Endodermal cell (in vitro differentiated cells): Measurements from ENCODE around the gene SNPH. TPM values are rescaled to one million over a fixed set of nuclear protein-coding genes. Genes with fewer than 3 reads are reported as not detected.
A peak's percentile ranks its signal among the peaks of the same experiment; 100 is the strongest.

ENCODE experiments used
- DNase-seq: peaks from one replicate; pipeline ENCODE4 v3.0.0-alpha.2; 2017
- H3K27ac ChIP-seq: 2 replicates; pipeline ENCODE4 v1.5.1; 2013; ENCODE audit warnings: mild to moderate bottlenecking, low read depth, low read length, moderate library complexity
- H3K27me3 ChIP-seq: 2 replicates; pipeline ENCODE4 v1.6.1; 2013; ENCODE audit warnings: mild to moderate bottlenecking, low read length, moderate library complexity; ENCODE audit not compliant: insufficient read depth, control insufficient read depth, poor library complexity, severe bottlenecking
- H3K36me3 ChIP-seq: 2 replicates; pipeline ENCODE4 v1.7.0; 2013; ENCODE audit warnings: mild to moderate bottlenecking, low read length, moderate library complexity; ENCODE audit not compliant: control insufficient read depth, insufficient read depth
- H3K4me1 ChIP-seq: one replicate; pipeline ENCODE4 v1.7.0; 2013; ENCODE audit warnings: low read length; ENCODE audit not compliant: control insufficient read depth, insufficient read depth
- H3K4me3 ChIP-seq: 2 replicates; pipeline ENCODE4 v1.5.1; 2013; ENCODE audit warnings: mild to moderate bottlenecking, low read length, moderate library complexity
- H3K9ac ChIP-seq: 2 replicates; pipeline ENCODE4 v1.6.1; 2013; ENCODE audit warnings: mild to moderate bottlenecking, low read length, moderate library complexity; ENCODE audit not compliant: poor library complexity, severe bottlenecking; ENCODE audit errors: extremely low read depth
- H3K9me3 ChIP-seq: 2 replicates; pipeline ENCODE4 v1.6.1; 2013; ENCODE audit warnings: mild to moderate bottlenecking, low read length, moderate library complexity; ENCODE audit not compliant: control insufficient read depth
- H3K27ac Mint-ChIP-seq: 2 replicates; pipeline ENCODE4 v1.8.0; 2020; ENCODE audit warnings: mixed read lengths
- H3K27me3 Mint-ChIP-seq: 2 replicates; pipeline ENCODE4 v1.8.0; 2021; ENCODE audit warnings: mild to moderate bottlenecking, mixed read lengths; ENCODE audit not compliant: insufficient read depth
- H3K36me3 Mint-ChIP-seq: 2 replicates; pipeline ENCODE4 v1.8.0; 2020; ENCODE audit warnings: low read depth, mixed read lengths
- H3K4me1 Mint-ChIP-seq: 2 replicates; pipeline ENCODE4 v1.8.0; 2020; ENCODE audit warnings: mixed read lengths
- H3K4me3 Mint-ChIP-seq: 2 replicates; pipeline ENCODE4 v1.8.0; 2020; ENCODE audit warnings: mild to moderate bottlenecking, moderate library complexity, mixed read lengths
- H3K9me3 Mint-ChIP-seq: 2 replicates; pipeline ENCODE4 v1.8.0; 2020; ENCODE audit warnings: mild to moderate bottlenecking, mixed read lengths
- WGBS, 2 experiments: methylation state at CpG; one replicate each; pipeline versions ENCODE4 v1.1.5 to v1.1.7; 2013; ENCODE audit warnings: missing lambda C conversion rate in 2 of 2, mixed read lengths in 1 of 2; ENCODE audit not compliant: insufficient coverage in 1 of 2, insufficient read length in 1 of 2; 5-methylcytosine and 5-hydroxymethylcytosine counted together
- total RNA-seq, 2 donors: library from RNA; stranded (reverse); fragmentation: NEBNext Ultra II Directional in 1 of 2; extraction: Animal tissue kit (Norgen Biotek cat#: 25700) in 1 of 2; gene quantifications; 2 replicates in 1 of 2; 3 replicates in 1 of 2; pipeline ENCODE4 v1.2.1, GENCODE V29; 2021
- TF ChIP-seq, protein P1 (sequence below): fragments of 200-600 bp; sonication (generic); conservative IDR thresholded peaks from 2 replicates; pipeline ENCODE4 v1.5.0; 2021; ENCODE audit warnings: antibody characterized with exemption, mild to moderate bottlenecking

The SNPH gene
- total RNA-seq, 2 donors from 2014 or later, result 2.2 to 4.9 TPM

DNA sequence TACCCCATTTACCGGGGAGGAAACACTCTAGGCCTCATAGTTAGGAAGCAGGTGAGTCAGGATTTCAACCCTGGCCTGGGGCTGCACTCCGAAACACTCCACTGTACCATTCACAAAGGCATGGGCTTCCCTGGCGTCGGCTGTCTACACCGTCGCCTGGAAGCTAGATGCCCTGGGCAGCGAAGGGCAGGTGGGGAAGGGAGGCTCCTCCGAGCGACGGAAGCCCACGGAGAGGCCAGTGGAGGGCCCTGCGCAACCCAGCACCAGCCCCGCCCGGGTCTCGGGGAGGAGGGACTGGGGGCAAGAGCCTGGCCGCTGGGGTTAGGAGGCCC is 46.8 kb downstream of the SNPH start:
- H3K27me3 Mint-ChIP-seq, result peaks cover 27% of the 10 kb centered on the region
- no peak overlapping the region for H3K27ac Mint-ChIP-seq
- no peaks in the 10 kb centered on the region for H3K9me3 Mint-ChIP-seq
- H3K36me3 ChIP-seq, result no peaks in the 10 kb centered on the region
- peaks cover 4% of the 10 kb centered on the region for H3K4me1 Mint-ChIP-seq
- DNase-seq, result no peak
- H3K9ac ChIP-seq, result no peak overlapping the region
- peaks cover 4% of the 10 kb centered on the region for H3K27me3 ChIP-seq
- no peaks in the 10 kb centered on the region for H3K36me3 Mint-ChIP-seq
- no peak overlapping the region for H3K27ac ChIP-seq
- WGBS, 2 experiments, result 84 to 88% methylated on average over 12 to 16 of the region's 16 CpGs
- no peak overlapping the region for H3K4me3 ChIP-seq
- TF ChIP-seq, protein P1, sequence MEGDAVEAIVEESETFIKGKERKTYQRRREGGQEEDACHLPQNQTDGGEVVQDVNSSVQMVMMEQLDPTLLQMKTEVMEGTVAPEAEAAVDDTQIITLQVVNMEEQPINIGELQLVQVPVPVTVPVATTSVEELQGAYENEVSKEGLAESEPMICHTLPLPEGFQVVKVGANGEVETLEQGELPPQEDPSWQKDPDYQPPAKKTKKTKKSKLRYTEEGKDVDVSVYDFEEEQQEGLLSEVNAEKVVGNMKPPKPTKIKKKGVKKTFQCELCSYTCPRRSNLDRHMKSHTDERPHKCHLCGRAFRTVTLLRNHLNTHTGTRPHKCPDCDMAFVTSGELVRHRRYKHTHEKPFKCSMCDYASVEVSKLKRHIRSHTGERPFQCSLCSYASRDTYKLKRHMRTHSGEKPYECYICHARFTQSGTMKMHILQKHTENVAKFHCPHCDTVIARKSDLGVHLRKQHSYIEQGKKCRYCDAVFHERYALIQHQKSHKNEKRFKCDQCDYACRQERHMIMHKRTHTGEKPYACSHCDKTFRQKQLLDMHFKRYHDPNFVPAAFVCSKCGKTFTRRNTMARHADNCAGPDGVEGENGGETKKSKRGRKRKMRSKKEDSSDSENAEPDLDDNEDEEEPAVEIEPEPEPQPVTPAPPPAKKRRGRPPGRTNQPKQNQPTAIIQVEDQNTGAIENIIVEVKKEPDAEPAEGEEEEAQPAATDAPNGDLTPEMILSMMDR, result no peak
- no peaks in the 10 kb centered on the region for H3K4me1 ChIP-seq
- H3K9me3 ChIP-seq, result no peaks in the 10 kb centered on the region
- peak overlapping the region; percentile 33 for H3K4me3 Mint-ChIP-seq

DNA sequence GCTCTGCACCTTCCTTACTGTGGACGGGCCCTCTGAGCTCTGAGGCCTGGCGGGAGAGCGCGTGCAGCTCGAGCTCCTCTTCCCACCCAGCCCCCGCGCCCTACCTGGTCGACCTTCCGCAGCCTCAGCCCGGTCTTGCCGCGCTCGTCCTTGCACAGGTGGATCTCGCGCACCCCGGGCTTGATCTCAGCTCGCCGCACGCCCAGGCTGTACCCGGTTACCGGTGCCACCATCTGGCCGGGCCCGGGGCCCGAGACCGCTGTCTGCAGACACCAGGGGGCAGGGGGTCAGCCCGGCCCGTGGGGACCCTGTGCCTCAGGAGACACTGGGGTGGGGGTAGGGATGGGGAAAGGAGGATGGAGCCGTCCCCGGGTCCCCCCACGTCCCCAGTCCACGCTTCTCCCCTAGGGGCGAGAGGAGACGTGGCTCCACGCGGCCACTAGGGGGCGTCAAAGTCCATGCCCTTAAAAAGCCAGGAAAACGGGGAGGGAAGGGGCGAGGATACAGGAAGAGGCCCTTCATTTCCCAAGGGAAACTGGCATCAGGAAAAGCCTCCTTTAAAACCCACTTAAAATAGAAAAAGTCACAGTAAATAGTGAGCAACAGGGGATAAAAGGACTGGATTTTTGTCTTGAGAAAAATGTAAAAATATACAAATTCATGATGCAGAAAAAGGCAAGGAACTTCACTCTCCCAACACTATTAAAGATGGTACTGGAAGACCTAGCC is 47.3 kb downstream of the SNPH start:
- Mint-ChIP-seq H3K4me3 (peak overlapping the region; percentile 33), H3K27me3 (peaks cover 31% of the 10 kb centered on the region), H3K27ac (no peak overlapping the region), H3K36me3 (no peaks in the 10 kb centered on the region), H3K9me3 (no peaks in the 10 kb centered on the region), H3K4me1 (peaks cover 4% of the 10 kb centered on the region)
- peak; percentile 91 for DNase-seq
- no peak overlapping the region for H3K9ac ChIP-seq
- no peak overlapping the region for H3K27ac ChIP-seq
- WGBS, 2 experiments, result 28 to 85% methylated on average over 4 to 38 of the region's 38 CpGs
- no peaks in the 10 kb centered on the region for H3K36me3 ChIP-seq
- no peaks in the 10 kb centered on the region for H3K4me1 ChIP-seq
- peaks cover 4% of the 10 kb centered on the region for H3K27me3 ChIP-seq
- no peaks in the 10 kb centered on the region for H3K9me3 ChIP-seq
- no peak overlapping the region for H3K4me3 ChIP-seq
- TF ChIP-seq, protein P1, result peak; percentile 99

DNA sequence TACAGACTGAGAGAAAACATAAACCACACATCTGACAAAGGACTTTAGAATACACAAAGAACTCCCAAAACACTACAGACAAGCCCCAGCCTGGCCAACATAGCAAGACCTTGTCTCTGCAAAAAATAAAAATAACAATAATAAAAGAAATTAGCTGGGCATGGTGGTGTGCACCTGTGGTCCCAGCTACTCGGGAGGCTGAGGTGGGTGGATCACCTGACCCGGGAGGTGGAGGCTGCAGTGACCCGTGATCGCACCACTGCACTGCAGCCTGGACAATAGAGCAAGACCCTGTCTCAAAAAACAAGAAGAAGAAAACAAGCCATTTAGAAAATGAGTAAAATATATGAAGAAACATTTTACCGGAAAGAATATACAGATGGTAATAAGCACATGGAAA is 49.7 kb downstream of the SNPH start:
- H3K36me3 Mint-ChIP-seq, result no peaks in the 10 kb centered on the region
- peaks cover 34% of the 10 kb centered on the region for H3K27me3 Mint-ChIP-seq
- H3K4me3 Mint-ChIP-seq, result no peak overlapping the region
- H3K4me1 Mint-ChIP-seq, result no peaks in the 10 kb centered on the region
- Histone ChIP-seq H3K36me3 (no peaks in the 10 kb centered on the region), H3K9ac (no peak overlapping the region), H3K4me1 (no peaks in the 10 kb centered on the region), H3K9me3 (no peaks in the 10 kb centered on the region), H3K27ac (no peak overlapping the region), H3K4me3 (no peak overlapping the region), H3K27me3 (peaks cover 4% of the 10 kb centered on the region)
- no peak for DNase-seq
- TF ChIP-seq, protein P1, result no peak
- 88 to 90% methylated on average over 4 to 5 of the region's 5 CpGs for WGBS, 2 experiments
- no peaks in the 10 kb centered on the region for H3K9me3 Mint-ChIP-seq
- no peak overlapping the region for H3K27ac Mint-ChIP-seq
